ENCODE results near the gene DIAPH2. TPM values are rescaled to one million over a fixed set of nuclear protein-coding genes. Genes with fewer than 3 reads are reported as not detected.

Gene DIAPH2
- total and polyA plus RNA-seq, 2 experiments from 2014 or later = 16.2 to 56.6 TPM

- Mint-ChIP-seq H3K27ac (no peak overlapping the region), H3K4me3 (no peak overlapping the region), H3K9me3 (no peaks in the 10 kb centered on the region; the same call in 2 of the 3 replicates), H3K4me1 (no peaks in the 10 kb centered on the region), H3K27me3 (ENCODE audit: insufficient read depth, low read depth, poor library complexity) (no peaks in the 10 kb centered on the region), H3K36me3 (ENCODE audit: low read depth) (no peaks in the 10 kb centered on the region)
- DNase-seq (ENCODE audit: low spot score) (no peak), ATAC-seq (no peak)
- Histone ChIP-seq H3F3A (replicated peaks; ENCODE audit: low read depth) (no peaks in the 10 kb centered on the region), H3K36me3 (ENCODE audit: insufficient read depth) (no peaks in the 10 kb centered on the region), H3K4me3 (no peak overlapping the region), H3K4me2 (no peak overlapping the region), H3K9me2 (ENCODE audit: insufficient read depth) (no peaks in the 10 kb centered on the region), H3K27ac (ENCODE audit: low read depth) (no peak overlapping the region), H2AFZ (no peak overlapping the region), H3K27me3 (ENCODE audit: insufficient read depth) (no peaks in the 10 kb centered on the region), H3K4me1 (ENCODE audit: insufficient read depth) (no peaks in the 10 kb centered on the region), H3K79me2 (replicated peaks; ENCODE audit: insufficient read depth) (no peaks in the 10 kb centered on the region), H4K20me1 (replicated peaks; ENCODE audit: insufficient read depth) (no peaks in the 10 kb centered on the region)
- TF ChIP-seq STAT1 (IDR thresholded peaks at IDR 0.05; ENCODE audit: unreplicated experiment) (no peak), EZH2phosphoT487 (IDR thresholded peaks at IDR 0.05; ENCODE audit: unreplicated experiment) (no peak), JUNB (IDR thresholded peaks at IDR 0.05; ENCODE audit: unreplicated experiment) (no peak), NANOG (IDR thresholded peaks at IDR 0.05; ENCODE audit: borderline replicate concordance) (no peak), CREB1 (CRISPR knock-in tag; IDR thresholded peaks at IDR 0.05; ENCODE audit: low read depth) (no peak), POLR2AphosphoS5 (IDR thresholded peaks at IDR 0.05; ENCODE audit: low read depth) (no peak), ZNF114 (CRISPR knock-in tag; IDR thresholded peaks at IDR 0.05) (no peak), REST (IDR thresholded peaks at IDR 0.05; ENCODE audit: unreplicated experiment) (no peak), EZH2 (IDR thresholded peaks at IDR 0.05; ENCODE audit: low read depth, unreplicated experiment) (no peak), ZNF331 (CRISPR knock-in tag; IDR thresholded peaks at IDR 0.05; ENCODE audit: low read depth) (no peak)
Observed at GRCh38 chrX:97538745-97539144, 854.1 kb downstream of the DIAPH2 start.

- no peak overlapping the region for H3K4me2 ChIP-seq
Observed at GRCh38 chrX:97539970-97540519, 855.4 kb downstream of the DIAPH2 start.

More at GRCh38 chrX:97539970-97540519, 855.4 kb downstream of the DIAPH2 start:
- no peak overlapping the region for H3K4me3 Mint-ChIP-seq
- Histone ChIP-seq H4K20me1 (replicated peaks; ENCODE audit: insufficient read depth) (no peaks in the 10 kb centered on the region), H2AFZ (no peak overlapping the region), H3K27me3 (ENCODE audit: insufficient read depth) (no peaks in the 10 kb centered on the region), H3F3A (replicated peaks; ENCODE audit: low read depth) (no peaks in the 10 kb centered on the region), H3K4me3 (no peak overlapping the region), H3K79me2 (replicated peaks; ENCODE audit: insufficient read depth) (no peaks in the 10 kb centered on the region), H3K36me3 (ENCODE audit: insufficient read depth) (no peaks in the 10 kb centered on the region), H3K9me2 (ENCODE audit: insufficient read depth) (no peaks in the 10 kb centered on the region), H3K4me1 (ENCODE audit: insufficient read depth) (no peaks in the 10 kb centered on the region), H3K27ac (ENCODE audit: low read depth) (no peak overlapping the region)
- TF ChIP-seq ZNF114 (CRISPR knock-in tag; IDR thresholded peaks at IDR 0.05) (no peak), EZH2 (IDR thresholded peaks at IDR 0.05; ENCODE audit: low read depth, unreplicated experiment) (no peak)
- H3K4me1 Mint-ChIP-seq = no peaks in the 10 kb centered on the region
- no peaks in the 10 kb centered on the region; the same call in 2 of the 3 replicates for H3K9me3 Mint-ChIP-seq
- no peaks in the 10 kb centered on the region for H3K36me3 Mint-ChIP-seq (ENCODE audit: low read depth)
- H3K27ac Mint-ChIP-seq = no peak overlapping the region
- ATAC-seq (no peak), DNase-seq (ENCODE audit: low spot score) (no peak)
- no peaks in the 10 kb centered on the region for H3K27me3 Mint-ChIP-seq (ENCODE audit: insufficient read depth, low read depth, poor library complexity)

All from GM23338 (cell line).